ENCODE results near the gene FCHSD2. TPM values are rescaled to one million over a fixed set of nuclear protein-coding genes. Genes with fewer than 3 reads are reported as not detected.

Gene FCHSD2
- total and polyA plus RNA-seq, 2 of the 13 experiments (the other 11 are each of a cell fraction or from before 2014, with no cell fraction given): 20.5 to 24.8 TPM

DNA sequence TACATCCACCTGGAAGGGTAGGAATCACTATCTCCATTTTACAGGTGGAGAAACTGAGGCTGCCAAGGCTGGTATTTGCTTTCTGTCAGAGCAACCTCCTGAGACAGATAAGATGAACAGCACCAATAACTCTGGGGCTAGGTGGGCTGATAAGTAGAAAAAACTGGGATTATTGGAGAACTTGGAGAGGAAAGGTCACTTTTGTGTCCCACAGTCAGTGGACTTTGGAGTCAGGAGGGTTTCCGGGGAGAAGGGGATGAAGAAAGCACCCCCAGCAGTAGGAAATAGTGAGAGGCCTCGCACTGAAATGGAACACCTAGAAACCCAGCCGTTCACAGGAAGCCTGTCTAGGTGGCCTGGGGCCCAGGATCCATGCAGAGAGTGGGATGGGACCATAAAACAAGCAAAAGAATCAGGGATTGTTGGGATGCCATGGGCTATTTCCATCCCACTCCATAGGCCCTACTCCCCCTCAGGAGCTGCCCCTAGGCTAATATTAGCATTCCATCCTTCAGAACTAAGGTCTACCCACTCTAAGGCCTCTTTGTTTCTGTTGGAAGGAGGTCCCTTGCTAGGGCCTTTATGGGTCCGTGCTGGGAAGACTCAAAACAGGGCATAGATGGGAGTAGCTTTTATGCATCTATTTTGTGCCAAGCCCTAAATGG, 31.0 kb upstream of the FCHSD2 start (continued):
- TF ChIP-seq, protein P1, sequence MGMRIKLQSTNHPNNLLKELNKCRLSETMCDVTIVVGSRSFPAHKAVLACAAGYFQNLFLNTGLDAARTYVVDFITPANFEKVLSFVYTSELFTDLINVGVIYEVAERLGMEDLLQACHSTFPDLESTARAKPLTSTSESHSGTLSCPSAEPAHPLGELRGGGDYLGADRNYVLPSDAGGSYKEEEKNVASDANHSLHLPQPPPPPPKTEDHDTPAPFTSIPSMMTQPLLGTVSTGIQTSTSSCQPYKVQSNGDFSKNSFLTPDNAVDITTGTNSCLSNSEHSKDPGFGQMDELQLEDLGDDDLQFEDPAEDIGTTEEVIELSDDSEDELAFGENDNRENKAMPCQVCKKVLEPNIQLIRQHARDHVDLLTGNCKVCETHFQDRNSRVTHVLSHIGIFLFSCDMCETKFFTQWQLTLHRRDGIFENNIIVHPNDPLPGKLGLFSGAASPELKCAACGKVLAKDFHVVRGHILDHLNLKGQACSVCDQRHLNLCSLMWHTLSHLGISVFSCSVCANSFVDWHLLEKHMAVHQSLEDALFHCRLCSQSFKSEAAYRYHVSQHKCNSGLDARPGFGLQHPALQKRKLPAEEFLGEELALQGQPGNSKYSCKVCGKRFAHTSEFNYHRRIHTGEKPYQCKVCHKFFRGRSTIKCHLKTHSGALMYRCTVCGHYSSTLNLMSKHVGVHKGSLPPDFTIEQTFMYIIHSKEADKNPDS (CRISPR knock-in tag; IDR thresholded peaks at IDR 0.05): no peak
- TF ChIP-seq EHMT2 (IDR thresholded peaks at IDR 0.05; ENCODE audit: borderline replicate concordance, low read depth, low read length): 0 out of 2 replicates have a peak, but pooled peaks have one; percentile 30
- no peak for TF ChIP-seq ZNF567 (CRISPR knock-in tag; IDR thresholded peaks at IDR 0.05; ENCODE audit: borderline replicate concordance)
- TF ChIP-seq, protein P2, sequence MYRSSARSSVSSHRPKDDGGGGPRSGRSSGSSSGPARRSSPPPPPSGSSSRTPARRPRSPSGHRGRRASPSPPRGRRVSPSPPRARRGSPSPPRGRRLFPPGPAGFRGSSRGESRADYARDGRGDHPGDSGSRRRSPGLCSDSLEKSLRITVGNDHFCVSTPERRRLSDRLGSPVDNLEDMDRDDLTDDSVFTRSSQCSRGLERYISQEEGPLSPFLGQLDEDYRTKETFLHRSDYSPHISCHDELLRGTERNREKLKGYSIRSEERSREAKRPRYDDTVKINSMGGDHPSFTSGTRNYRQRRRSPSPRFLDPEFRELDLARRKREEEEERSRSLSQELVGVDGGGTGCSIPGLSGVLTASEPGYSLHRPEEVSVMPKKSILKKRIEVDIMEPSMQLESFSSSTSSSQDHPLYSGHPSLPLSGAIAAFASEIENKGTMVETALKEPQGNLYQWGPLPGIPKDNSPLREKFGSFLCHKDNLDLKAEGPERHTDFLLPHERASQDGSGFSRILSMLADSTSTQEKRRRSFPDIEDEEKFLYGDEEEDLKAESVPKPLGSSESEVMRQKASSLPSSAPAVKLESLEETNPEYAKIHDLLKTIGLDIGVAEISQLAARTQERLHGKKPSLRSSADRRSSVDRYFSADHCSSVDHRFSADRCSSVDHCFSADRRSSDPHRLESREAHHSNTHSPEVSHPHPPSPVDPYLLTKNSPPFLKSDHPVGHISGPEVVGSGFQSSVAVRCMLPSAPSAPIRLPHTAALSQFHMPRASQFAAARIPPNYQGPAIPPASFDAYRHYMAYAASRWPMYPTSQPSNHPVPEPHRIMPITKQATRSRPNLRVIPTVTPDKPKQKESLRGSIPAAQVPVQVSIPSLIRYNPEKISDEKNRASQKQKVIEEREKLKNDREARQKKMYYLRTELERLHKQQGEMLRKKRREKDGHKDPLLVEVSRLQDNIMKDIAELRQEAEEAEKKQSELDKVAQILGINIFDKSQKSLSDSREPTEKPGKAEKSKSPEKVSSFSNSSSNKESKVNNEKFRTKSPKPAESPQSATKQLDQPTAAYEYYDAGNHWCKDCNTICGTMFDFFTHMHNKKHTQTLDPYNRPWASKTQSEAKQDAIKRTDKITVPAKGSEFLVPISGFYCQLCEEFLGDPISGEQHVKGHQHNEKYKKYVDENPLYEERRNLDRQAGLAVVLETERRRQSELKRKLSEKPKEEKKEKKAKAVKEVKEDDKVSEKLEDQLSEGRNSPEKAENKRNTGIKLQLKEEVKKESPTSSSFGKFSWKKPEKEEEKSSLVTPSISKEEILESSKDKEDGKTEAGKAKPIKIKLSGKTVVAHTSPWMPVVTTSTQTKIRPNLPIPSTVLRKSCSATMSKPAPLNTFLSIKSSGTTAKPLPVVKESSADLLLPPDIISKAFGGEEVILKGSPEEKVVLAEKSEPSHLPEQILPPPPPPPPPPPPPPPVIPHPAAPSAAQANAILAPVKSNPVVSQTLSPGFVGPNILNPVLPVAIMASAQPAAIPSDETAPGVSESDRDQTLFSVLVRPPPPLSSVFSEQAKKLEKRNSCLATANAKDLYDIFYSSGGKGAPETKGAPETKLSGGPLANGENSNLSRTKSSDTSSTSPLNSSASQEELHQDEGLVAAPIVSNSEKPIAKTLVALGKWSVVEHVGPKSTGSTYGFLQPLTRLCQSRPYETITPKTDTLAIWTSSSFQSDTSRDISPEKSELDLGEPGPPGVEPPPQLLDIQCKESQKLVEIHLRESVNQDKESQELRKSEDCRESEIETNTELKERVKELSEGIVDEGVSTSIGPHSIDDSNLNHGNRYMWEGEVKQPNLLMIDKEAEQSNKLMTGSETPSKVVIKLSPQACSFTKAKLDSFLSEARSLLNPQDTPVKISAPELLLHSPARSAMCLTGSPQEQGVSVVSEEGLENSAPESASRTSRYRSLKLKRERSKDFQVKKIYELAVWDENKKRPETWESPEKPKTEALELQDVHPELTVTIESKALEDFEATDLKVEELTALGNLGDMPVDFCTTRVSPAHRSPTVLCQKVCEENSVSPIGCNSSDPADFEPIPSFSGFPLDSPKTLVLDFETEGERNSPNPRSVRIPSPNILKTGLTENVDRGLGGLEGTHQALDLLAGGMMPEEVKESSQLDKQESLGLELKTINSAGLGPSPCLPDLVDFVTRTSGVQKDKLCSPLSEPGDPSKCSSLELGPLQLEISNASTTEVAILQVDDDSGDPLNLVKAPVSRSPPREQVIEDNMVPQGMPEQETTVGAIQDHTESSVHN (CRISPR knock-in tag; IDR thresholded peaks at IDR 0.05): no peak
- peak; percentile 60; the same call in 1 of the 2 replicates for TF ChIP-seq ETV5 (CRISPR knock-in tag; IDR thresholded peaks at IDR 0.05; ENCODE audit: borderline replicate concordance)
- TF ChIP-seq, protein P3, sequence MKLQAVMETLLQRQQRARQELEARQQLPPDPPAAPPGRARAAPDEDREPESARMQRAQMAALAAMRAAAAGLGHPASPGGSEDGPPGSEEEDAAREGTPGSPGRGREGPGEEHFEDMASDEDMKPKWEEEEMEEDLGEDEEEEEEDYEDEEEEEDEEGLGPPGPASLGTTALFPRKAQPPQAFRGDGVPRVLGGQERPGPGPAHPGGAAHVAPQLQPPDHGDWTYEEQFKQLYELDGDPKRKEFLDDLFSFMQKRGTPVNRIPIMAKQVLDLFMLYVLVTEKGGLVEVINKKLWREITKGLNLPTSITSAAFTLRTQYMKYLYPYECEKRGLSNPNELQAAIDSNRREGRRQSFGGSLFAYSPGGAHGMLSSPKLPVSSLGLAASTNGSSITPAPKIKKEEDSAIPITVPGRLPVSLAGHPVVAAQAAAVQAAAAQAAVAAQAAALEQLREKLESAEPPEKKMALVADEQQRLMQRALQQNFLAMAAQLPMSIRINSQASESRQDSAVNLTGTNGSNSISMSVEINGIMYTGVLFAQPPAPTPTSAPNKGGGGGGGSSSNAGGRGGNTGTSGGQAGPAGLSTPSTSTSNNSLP (IDR thresholded peaks at IDR 0.05; ENCODE audit: low read depth, low read length): no peak
- no peak for TF ChIP-seq YEATS4 (CRISPR knock-in tag; IDR thresholded peaks at IDR 0.05; ENCODE audit: borderline replicate concordance)
- TF ChIP-seq, protein P4, sequence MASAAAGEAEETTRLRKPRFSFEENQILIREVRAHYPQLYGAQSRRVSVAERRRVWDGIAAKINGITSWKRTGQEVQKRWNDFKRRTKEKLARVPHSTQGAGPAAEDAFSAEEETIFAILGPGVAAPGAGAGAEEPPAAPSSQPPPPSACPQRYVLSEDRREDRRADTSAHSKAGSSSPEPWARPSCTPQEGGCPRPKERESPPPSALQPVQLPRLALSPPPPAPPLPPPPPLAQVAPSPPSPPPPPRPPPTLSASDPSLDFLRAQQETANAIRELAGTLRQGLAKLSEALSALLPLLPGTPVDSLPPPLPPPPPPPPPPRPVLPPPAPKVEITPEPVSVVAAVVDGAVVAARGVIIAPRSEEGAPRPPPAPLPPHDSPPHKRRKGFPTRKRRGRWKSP (CRISPR knock-in tag; IDR thresholded peaks at IDR 0.05): no peak
- no peak for TF ChIP-seq ZIK1 (CRISPR knock-in tag; IDR thresholded peaks at IDR 0.05; ENCODE audit: borderline replicate concordance, low read depth)
- no peak for TF ChIP-seq TSC22D2 (CRISPR knock-in tag; IDR thresholded peaks at IDR 0.05; ENCODE audit: borderline replicate concordance)
- TF ChIP-seq ZNF496 (CRISPR knock-in tag; IDR thresholded peaks at IDR 0.05; ENCODE audit: insufficient replicate concordance): no peak
